Esophagus muscularis mucosa (tissue), 4 donors: ENCODE results near the gene DOCK10. TPM values are rescaled to one million over a fixed set of nuclear protein-coding genes. Genes with fewer than 3 reads are reported as not detected.

Source experiments
- DNase-seq: peaks from one replicate; pipeline ENCODE4 v3.0.0-alpha.2; 2017; ENCODE audit errors: extremely low spot score
- H3K27ac ChIP-seq, 4 donors: fragments of 200-600 bp; sonication (generic); replicated peaks in 1 of 4; 1 replicate in 3 of 4; 2 replicates in 1 of 4; pipeline ENCODE4 v1.5.1; 2016 to 2019; ENCODE audit warnings: mild to moderate bottlenecking in 1 of 4
- H3K27me3 ChIP-seq, 4 donors: fragments of 200-600 bp; sonication (generic); one replicate each; pipeline versions ENCODE4 v1.5.1 to v1.6.0; 2016 to 2019
- H3K36me3 ChIP-seq, 4 donors: fragments of 200-600 bp; sonication (generic); one replicate each; pipeline ENCODE4 v1.5.1; 2016 to 2019
- H3K4me1 ChIP-seq, 4 donors: fragments of 200-600 bp; sonication (generic); one replicate each; pipeline ENCODE4 v1.5.1; 2016 to 2019
- H3K4me3 ChIP-seq, 4 donors: fragments of 200-600 bp; sonication (generic); 1 replicate in 2 of 4; 2 replicates in 2 of 4; pipeline ENCODE4 v1.5.1; 2016 to 2019; ENCODE audit warnings: mild to moderate bottlenecking in 4 of 4, moderate library complexity in 1 of 4
- H3K9me3 ChIP-seq, 4 donors: fragments of 200-600 bp; sonication (generic); 1 replicate in 3 of 4; 2 replicates in 1 of 4; pipeline ENCODE4 v1.5.1; 2016 to 2019
- CTCF ChIP-seq, 3 experiments: fragments of 200-600 bp in 2 of 3; fragments of 450-650 bp in 1 of 3; sonication (generic) in 2 of 3; IDR thresholded peaks; one replicate each; pipeline ENCODE4 v1.5.1; 2017 to 2019; ENCODE audit warnings: antibody characterized with exemption in 3 of 3, mild to moderate bottlenecking in 2 of 3, moderate library complexity in 1 of 3
- EP300 ChIP-seq: sonication (generic); formaldehyde crosslinking; IDR thresholded peaks from one replicate; pipeline ENCODE4 v1.6.1; 2017; ENCODE audit warnings: antibody characterized with exemption
- POLR2A ChIP-seq: fragments of 450-650 bp; IDR thresholded peaks from one replicate; pipeline ENCODE4 v1.6.1; 2017; ENCODE audit warnings: antibody characterized with exemption, moderate library complexity, mild to moderate bottlenecking, low read depth
- POLR2AphosphoS5 ChIP-seq, 2 donors: sonication (generic); formaldehyde crosslinking; IDR thresholded peaks; one replicate each; pipeline ENCODE4 v1.6.1; 2017; ENCODE audit warnings: antibody characterized with exemption in 2 of 2
- WGBS: methylation state at CpG from one replicate; pipeline ENCODE4 v1.1.5; 2018; 5-methylcytosine and 5-hydroxymethylcytosine counted together
- intact Hi-C: fragments of 100-400 bp; cut with DNase I; formaldehyde crosslinking; loops from one replicate; pipeline ENCODE4 v1.15.1; 2023
- total RNA-seq, 4 donors: library from RNA; depleted of rRNA; stranded (reverse); fragments of >200 nt; gene quantifications; one replicate each; pipeline versions ENCODE4 v1.1.0 to v1.2.1, GENCODE V29; 2016

DOCK10 gene
- 10 to 100 TPM in 1 of 4 donors, 1 to 10 TPM in 3; 1.9 to 11.6 (median 6.3) TPM for total RNA-seq

GRCh38 chr2:225041851-225042799 lies at the start of gene DOCK10:
TSS of gene DOCK10 (minus strand) at chr2:225042468. CDS start at chr2:225042374, 94 bp downstream.
- TF ChIP-seq POLR2AphosphoS5 (IDR thresholded peaks at IDR 0.05) (no peak), EP300 (no peak), POLR2A (no peak), CTCF (IDR thresholded peaks at IDR 0.05) (no peak)
- peaks cover 0 to 24% (median 22%) of the 10 kb centered on the region in 4 donors for H3K4me1 ChIP-seq
- peak within 1 kb of the TSS in 1 of 4 donors; percentile 36 for H3K27ac ChIP-seq
- intact Hi-C loops: no loop called here
- no peaks in the 10 kb centered on the region for H3K9me3 ChIP-seq
- DNase-seq: no peak
- no peaks in the 10 kb centered on the region for H3K36me3 ChIP-seq
- peak within 1 kb of the TSS; percentile 53 to 68 (median 60) for H3K4me3 ChIP-seq
- peaks cover 0 to 59% (median 6%) of the 10 kb centered on the region in 4 donors for H3K27me3 ChIP-seq
- WGBS: 2% methylated on average over 51 of the region's 113 CpGs

- no peak for DNase-seq
- Histone ChIP-seq H3K27ac (no peak overlapping the region), H3K27me3 (no peaks in the 10 kb centered on the region), H3K4me1 (no peaks in the 10 kb centered on the region), H3K4me3 (no peak overlapping the region), H3K36me3 (no peaks in the 10 kb centered on the region), H3K9me3 (no peaks in the 10 kb centered on the region)
- intact Hi-C loops: no loop called here
- TF ChIP-seq POLR2A: no peak
- TF ChIP-seq CTCF (IDR thresholded peaks at IDR 0.05): no peak
- TF ChIP-seq POLR2AphosphoS5 (IDR thresholded peaks at IDR 0.05): no peak
- no peak for TF ChIP-seq EP300
- 84% methylated on average over 2 of the region's 2 CpGs for WGBS
These were observed 49.1 kb upstream of the DOCK10 start for GRCh38 chr2:225091336-225091735.

GRCh38 chr2:225090746-225091145 lies 48.5 kb upstream of the DOCK10 start:
- no peaks in the 10 kb centered on the region for H3K4me1 ChIP-seq
- H3K27ac ChIP-seq: no peak overlapping the region
- no peak for DNase-seq
- 82% methylated on average over 3 of the region's 3 CpGs for WGBS
- H3K9me3 ChIP-seq: no peaks in the 10 kb centered on the region
- intact Hi-C loops: no loop called here
- no peak for TF ChIP-seq POLR2A
- TF ChIP-seq CTCF (IDR thresholded peaks at IDR 0.05): no peak
- no peak for TF ChIP-seq POLR2AphosphoS5 (IDR thresholded peaks at IDR 0.05)
- TF ChIP-seq EP300: no peak
- H3K4me3 ChIP-seq: no peak overlapping the region
- no peaks in the 10 kb centered on the region for H3K36me3 ChIP-seq
- H3K27me3 ChIP-seq: no peaks in the 10 kb centered on the region

GRCh38 chr2:225086915-225087314 lies 44.6 kb upstream of the DOCK10 start:
- 78% methylated on average over 5 of the region's 5 CpGs for WGBS
- Histone ChIP-seq H3K4me1 (no peaks in the 10 kb centered on the region), H3K27ac (no peak overlapping the region), H3K4me3 (no peak overlapping the region), H3K27me3 (no peaks in the 10 kb centered on the region), H3K9me3 (no peaks in the 10 kb centered on the region), H3K36me3 (no peaks in the 10 kb centered on the region)
- no peak for TF ChIP-seq EP300
- no peak for TF ChIP-seq POLR2AphosphoS5 (IDR thresholded peaks at IDR 0.05)
- no peak for TF ChIP-seq CTCF (IDR thresholded peaks at IDR 0.05)
- no peak for TF ChIP-seq POLR2A
- intact Hi-C loops: no loop called here
- no peak for DNase-seq
